DMS153 treated with DMSO at 0.1 percent for 48 hours (cell line): ENCODE results near the gene MGST3.
A peak's percentile ranks its signal among the peaks of the same experiment; 100 is the strongest.
"Not testable (repeated sequence)": the region's sequence is repeated elsewhere in the genome, so short reads cannot be mapped to it uniquely, and the experiment has no call there.

Source experiments
- DNase-seq: peaks from one replicate; lab custom pipeline; 2025; ENCODE audit not compliant: unreplicated experiment; lab: John Stamatoyannopoulos, UW

The MGST3 gene

DNA sequence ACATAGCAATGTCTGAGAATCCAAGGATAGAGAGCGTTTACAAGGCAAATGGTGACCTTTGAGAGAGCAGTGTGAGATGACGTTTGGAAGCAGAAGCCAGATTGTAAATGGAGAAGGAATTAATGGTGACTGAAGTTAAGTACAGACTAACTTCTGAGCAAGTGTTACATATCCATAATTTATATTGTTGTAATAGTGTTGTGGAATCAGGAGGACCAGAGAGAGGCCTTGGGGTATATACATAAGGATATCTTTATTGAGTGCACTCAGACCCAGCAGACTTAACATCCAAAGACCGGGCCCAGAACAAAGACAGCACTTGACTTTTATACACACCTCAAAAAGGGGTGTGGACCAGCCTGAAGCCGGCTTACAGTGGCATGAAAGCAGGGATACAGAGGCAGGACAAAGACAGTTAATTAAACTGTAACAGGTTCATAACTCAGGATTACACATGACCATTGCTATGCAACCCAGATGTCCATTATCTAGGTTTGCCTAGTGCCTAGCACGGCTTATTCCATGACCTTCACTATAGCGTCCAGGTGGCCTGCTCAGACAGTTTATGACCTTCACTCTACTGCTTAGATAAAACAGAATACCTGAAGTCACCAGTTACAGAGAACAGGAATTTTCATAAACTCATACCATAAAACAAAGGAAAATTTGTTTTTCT, 2.7 kb upstream of the MGST3 start:
- no peak for DNase-seq

DNA sequence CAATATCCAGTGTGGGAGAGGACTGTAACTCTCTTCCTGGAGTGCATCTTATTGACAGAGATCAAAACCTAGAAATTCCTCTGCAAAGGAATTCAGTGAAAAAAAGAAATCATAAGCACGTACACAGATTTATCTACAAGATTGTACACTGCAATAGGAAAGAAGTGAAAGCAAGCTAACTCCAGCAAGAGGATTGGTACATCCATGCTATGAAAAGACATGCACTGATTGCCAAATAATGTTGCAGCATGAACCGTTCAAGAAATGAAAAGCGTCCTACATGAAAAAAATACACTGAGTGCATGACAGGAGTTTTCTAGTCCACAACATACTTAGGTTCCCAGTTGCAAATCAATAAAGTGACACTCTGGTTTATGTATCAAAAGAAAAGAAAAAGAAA, 1.9 kb upstream of the MGST3 start:
- no peak for DNase-seq

DNA sequence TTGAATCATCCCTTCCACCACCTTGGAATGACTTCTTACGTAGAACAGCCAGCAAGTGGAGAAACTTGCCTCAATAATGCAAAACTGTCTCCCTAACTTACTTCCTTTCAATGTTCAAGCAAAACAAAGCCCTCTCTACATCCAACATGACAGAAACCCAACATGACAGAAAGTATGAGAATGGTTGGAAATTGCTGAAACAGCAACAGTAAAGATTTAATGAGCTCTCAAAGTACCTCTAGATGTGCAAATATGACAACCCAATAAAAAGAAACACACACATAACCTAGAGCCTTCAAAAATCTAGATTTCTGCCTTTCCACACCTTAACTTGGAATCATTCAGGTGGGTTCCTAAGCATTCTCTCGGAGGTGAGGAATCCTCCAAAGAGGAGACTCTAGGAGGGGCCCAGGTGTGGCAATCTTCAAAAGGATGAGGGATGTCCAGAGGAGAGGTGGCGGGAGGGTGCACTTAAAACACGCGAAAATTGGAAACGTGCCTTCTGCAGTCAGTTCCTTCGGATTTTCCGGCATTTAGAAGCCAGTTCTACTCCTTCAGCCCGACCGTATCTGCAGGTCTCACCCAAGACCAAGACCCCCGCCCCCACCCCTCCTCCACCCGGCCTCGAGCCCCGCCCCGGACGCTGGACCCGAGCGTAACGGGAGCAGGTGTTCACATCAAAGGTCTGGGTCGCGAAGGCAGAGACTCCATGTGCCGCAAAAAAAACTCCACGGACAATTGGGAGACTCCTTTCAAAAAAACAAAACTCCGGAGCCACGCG, 996 bp upstream of the MGST3 start:
- DNase-seq: peak; percentile 91

DNA sequence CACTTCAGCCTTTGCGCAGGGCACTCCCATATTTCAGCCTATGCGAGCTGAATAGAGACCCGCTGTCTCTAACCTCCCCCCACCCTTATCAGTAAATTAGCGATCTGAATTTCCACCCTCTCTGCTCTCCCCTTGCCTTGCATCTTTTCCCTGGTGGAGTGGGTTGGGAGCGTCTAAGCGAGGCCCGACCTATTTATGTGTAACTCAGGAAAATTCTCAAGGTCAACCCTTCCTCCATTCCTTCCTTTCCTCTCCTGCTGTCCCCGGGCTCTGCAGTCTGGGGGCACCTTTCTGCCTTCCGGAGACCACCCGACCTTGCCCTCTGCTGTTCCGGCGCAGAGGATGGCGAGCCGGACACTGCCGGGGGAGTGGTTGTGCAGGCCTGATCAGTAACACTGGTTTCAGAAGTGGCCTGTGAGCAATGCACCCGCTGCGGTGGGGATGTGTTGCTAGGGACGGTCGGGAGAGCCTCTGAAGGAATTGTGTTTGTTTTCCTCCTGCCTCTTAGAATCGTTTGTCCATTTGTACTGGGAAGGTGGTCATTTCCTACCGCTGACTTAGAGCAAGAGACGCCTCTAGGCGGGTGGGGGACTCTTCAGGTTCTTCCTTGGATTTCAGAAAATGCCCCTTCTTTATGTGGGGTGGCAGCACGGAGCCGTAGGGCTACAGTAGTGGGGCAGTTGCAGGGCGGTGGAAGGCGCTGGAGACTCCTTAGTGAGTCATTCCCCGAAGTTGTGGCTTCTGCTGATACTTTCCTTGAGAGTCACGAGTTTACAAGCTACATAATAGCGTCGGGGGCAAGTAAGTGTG, 513 bp downstream of the MGST3 start:
- no peak for DNase-seq

DNA sequence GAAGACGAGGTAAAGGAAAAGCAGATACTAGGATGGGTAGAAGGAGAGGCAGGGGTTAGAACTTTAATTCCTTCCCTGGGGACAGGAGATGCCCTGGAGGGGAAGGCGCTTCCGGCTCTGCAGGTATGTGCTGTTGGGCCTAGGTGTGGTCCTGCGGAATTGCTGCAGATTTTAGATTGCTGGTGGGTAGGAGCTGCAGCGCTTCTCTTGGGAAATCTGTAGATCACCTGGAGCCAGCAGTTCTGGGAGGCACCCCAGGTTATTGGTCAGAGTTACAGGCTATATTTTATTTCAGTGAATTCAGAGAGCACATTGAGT, 1.1 kb downstream of the MGST3 start:
- DNase-seq: no peak

DNA sequence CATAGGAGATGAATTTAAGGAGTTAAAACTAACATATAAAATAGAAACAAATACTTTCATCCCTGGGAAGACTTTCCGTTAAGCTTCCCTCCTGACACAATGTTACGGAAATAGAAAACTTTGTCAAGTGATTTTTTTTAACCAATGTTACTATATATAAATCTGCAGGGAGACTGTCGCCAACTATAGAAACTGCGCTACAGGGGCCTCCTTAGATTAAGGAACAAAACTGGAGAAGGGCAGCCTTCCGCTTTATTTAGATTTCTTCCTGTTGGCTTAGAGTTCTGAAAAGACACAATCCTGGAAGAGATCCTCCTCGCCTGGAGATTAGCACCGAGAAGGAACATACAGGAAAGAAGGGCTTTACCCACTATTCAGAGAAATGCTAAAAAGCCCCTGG, 1.5 kb downstream of the MGST3 start:
- DNase-seq: no peak

DNA sequence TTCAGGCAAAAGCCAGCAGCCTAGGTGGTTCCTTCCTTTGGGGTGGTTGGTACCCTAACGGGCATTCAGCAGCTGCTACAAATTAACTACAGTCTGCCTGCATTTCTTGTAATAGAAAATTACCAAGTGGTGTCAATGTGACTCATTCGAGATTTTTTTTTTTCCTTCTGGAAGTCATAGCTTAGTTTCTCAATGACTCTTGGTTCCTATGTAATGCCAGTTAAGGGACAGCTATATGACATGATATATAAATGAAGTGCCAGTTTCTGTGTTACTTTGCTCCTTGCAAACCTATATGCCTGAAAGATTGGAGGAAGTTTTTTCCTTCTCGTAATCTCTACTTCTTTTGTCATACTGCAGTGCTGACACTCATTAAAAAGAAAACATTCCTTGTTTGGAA, 2.6 kb downstream of the MGST3 start:
- no peak for DNase-seq

DNA sequence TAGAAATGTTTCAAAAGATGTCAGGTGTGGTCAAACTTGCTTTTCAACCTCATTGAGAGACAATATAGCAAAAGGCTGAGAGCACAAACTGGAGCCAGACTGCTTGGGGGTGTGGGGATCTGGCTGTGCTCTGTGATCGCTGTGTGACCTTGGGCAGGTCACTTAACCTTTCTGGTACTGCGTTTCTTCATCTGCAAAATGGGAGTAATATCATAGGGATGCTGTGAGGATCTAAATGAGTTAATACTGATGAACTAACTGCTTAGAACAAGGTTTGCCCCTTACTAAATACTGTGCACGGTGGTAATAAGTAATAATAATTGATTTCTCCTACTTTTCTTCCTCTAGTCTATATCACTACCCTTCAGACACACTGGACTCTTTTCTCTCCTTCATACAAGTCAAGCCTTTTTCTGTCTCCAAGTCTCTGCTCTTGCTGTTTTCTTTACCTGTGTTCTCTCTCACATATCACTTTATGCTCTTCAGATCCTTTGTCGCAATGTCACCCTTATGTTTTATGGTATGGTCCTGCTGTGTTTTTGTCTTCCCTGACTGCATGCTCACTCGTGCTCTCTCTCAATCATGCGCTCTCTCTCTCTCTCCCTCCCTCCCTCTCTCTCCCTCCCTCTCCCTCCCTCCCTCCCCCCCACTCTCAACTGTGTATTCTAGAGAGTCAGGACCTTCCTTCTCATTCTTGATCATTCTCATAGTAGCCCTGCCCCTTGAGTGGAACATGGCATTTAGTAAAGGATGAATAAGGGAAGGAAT, 3.3 kb downstream of the MGST3 start:
- no peak for DNase-seq

DNA sequence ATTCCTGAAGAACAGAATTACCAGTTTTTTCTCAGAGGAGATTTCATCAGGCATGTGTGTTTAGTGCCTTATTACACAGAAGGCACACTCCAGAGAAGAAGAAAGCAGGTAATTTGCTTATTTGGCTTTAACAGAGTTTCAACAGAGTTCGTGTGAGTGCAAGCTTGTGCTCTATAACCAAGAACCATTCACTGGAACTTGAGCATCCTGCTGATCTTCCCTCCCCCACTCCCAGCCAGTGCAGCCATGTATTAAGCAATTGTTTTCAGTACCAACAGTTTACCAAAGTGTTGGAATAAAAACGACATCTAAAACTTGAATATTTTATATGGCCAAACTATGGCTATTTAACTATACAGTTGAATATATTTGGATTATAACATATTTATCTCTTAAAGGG, 4.3 kb downstream of the MGST3 start:
- DNase-seq: no peak

DNA sequence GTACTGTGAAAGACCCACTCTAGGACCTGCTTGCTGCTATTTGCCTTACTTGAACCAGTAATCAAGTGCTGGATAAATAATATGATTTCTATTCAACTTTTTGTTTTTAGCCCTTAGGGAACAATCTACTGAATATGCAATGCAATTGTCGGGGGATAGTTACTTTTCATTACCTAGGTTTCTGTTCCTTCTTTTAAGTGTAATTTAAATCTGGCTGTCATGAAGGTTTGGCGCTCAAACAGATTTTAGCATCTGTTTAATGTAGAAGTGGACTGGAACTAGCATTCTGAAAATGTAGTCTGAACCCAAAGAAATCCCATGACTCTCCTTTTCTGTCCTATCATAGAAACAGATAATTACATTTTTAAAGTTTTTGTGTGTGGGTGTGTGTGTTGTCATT, 4.8 kb downstream of the MGST3 start:
- DNase-seq: no peak

DNA sequence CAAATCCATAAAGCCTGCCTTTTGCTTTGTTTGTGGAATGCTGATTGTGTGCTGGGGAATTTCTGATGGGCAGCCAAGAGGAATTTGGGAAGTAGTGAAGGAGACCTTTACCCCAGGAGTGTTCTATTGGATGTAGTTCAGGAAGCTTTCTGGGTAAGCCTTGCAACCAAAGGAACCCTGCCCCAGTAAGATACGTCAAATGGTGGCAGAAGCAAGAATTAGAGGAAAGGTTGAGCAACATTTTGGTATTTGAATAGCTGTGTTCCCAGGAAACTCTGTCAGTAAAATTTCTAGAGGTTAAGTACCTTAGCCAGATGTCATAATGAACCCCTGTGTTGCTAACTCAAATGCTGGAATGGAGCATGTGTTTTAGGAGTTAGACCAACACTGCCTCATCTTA, 6.4 kb downstream of the MGST3 start:
- no peak for DNase-seq

DNA sequence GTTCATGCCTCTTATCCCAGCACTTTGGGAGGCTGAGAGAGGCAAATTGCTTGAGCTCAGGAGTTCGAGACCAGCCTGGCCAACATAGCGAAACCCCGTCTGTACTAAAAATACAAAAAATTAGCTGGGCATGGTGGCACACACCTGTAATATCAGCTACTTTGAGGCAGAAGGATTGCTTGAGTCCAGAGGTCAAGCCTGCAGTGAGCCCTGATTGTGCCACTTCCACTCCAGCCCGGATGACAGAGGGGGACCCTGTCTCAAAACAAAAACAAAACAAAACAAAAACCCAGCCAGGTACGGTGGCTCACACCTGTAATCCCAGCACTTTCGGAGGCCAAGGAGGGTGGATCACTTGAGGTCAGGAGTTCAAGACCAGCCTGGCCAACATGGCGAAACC, 7.2 kb downstream of the MGST3 start:
- DNase-seq: not testable (repeated sequence)

DNA sequence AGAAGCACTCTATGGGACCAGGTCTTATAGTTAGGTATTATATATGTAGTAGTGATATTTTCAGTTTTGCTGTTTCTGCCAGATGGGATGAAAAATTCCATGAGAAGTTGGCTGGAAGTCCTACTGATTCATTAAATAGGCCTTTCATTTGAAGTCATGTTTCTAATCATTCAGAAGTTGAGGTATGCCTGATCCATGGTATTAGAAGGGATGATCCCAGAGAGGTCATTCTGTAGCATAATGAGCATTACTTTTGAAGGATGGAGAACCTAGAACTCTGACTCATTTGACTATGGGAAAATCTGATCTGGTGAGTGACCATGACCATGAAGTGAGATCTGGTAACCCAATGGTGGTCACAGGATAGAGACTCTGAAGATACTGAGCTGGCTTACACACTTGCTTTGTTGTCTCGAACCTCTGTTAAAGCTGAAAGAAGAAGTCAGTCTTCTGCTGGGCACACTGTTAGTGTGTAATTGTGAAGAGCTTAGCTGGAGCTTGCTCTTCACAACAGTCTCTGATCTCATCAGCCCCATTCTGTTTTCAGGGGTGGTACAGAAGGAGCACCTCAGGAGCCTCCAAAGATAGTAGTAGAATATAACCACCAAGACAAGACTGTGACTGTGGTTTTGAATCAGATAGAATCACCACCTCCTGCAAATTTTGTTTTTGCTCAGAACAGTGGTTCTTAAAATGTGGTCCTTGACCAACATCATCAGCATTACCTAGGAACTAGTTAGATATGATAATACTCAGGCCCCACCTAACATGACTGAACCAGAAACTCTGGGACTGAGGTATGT, 9.0 kb downstream of the MGST3 start:
- DNase-seq: no peak

DNA sequence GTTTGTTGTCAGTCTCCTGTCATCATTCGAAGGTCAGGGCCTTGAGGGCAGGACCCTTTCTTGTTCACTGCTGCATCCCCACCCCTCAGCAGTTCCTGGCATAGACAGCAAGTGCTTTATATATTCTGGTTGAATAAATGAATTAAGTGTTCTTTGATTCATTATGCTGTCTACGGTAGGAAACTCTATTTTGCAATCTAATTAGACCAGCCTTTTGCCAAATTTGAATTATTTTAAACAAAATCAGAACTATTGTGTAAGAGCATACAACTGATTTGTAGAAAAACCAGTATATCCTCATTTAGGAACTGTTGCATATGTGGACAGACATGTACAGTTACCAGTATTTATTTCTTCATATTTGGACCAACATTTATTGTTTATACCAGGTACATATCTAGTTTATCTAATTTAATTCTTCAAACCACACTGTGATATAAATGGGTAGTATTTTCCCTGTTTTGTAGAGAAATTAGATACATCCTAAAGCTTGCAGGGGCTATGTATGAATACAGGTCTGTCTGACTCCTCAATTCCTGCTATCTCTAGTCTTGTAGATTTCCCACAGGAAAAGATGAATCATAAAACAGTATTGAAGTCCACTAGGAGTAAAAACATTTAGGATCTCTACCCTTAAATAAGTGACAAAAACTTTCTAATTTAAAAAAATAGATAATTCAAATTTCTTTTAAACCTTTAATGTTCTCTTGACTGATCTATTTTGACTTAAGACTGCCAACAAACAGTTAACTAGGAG, 10.4 kb downstream of the MGST3 start:
- DNase-seq: no peak

DNA sequence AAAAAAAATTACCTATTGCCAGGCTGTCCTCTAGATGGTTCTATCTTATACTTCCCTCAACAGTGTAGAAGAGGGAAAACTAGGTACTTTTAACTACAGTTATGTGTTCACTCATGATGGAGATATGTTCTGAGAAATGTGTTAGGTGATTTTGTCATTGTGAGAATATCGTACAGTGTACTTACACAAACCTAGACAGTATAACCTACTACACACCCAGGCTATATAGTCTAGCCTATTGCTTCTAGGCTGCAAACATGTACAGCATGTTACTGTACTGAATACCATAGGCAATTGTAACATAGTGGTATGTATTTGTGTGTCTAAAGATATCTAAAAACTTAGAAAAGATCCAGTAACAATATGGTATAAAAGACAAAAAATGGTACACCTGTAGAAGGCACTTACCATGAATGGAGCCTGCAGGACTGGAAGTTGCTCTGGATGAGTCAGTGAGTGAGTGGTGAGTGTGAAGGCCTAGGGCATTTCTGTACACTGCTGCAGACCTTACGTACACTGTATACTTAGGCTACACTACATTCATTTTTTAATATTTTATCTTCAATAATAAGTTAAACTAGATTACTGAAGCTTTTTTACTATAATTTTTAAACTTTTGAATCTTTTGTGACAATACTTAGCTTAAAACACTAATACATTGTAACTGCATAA, 13.2 kb downstream of the MGST3 start:
- DNase-seq: no peak

DNA sequence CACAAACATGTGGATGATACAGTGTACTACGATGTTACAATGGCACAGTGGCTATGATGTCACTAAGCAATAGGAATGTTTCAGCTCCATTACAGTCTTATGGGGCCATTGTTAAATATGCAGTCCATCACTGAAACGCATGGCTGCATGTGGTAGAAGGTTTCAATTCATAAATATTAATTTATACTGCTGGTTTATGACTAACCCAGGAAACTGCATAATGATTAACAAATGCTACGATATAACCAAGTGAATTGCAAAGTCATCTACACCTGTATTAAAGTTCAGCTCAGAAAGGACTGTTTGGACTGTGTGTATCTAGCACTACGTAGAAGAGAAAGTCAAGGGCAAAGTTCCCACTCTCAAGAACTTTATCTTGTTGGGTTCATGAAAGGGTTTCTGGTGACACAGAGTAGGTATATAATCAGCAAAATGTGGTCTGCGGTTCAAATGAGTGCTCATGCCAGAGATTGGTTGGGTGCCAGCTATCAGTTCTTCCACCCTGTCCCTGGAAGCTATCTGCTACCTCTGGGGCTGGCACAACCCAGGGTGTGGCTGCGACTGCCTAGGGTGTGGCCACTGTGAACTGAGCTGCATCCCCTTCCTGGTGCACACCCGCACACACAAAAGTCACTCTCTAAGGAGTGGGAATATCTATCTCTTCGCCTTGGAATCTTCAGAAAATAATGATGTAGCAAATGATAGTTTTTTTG, 14.8 kb downstream of the MGST3 start:
- DNase-seq: no peak

DNA sequence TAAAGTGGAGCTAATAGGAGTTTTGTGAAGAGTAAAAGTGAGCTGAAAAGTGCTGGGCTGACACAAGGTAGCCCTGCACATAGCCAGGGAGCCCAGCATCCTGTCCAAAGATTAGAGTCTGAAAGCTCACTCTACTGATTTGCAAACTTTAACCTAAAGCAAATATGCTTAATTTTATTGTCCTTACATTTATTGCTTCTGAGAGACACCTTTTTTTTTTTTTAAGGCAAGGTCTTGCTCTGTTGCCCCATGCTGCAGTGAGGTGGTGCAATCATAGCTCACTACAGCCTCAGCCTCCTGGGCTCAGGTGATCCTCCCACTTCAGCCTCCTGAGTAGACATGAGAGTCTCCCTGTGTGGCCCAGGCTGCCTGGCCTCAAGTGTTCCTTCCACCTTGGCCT, 16.5 kb downstream of the MGST3 start:
- DNase-seq: no peak

DNA sequence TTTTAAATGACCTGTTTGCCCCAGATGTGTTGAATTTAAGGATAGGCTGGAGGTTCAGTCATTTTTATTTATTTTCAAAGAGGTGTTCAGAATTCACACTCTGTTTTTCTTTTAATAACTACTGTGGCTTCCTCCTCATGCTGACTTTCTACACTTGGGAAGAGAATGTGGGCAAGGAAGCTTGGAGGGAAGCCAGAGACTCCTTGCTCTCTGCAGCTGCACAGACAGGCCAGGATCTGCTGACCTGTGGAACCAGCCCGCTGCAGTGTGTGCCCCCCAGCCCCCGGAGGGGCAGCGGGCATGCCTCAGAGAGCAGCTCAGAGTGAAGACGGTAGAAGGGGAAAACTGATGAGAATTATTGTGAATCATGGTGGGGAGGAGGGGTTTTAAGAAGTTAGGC, 16.9 kb downstream of the MGST3 start:
- DNase-seq: no peak
